CD14-positive monocyte (primary cell): ENCODE measurements around the gene GTF2H1. TPM values are rescaled to one million over a fixed set of nuclear protein-coding genes. Genes with fewer than 3 reads are reported as not detected.

Experiments
- DNase-seq, 3 donors: peaks; one replicate each; pipeline ENCODE4 v3.0.0-alpha.2; 2011 to 2022
- H2AFZ ChIP-seq: 2 replicates; pipeline ENCODE4 v1.6.0; 2012; ENCODE audit warnings: mild to moderate bottlenecking, low read depth, low read length, inconsistent platforms; ENCODE audit not compliant: insufficient read depth, poor library complexity, severe bottlenecking
- H3K27ac ChIP-seq, 2 donors: 1 replicate in 1 of 2; 2 replicates in 1 of 2; pipeline ENCODE4 v1.5.1; 2012 to 2013; ENCODE audit warnings: low read length in 2 of 2, control low read depth in 1 of 2, inconsistent platforms in 1 of 2, low read depth in 1 of 2, mild to moderate bottlenecking in 1 of 2
- H3K27me3 ChIP-seq, 2 donors: one replicate each; pipeline versions ENCODE4 v1.6.0 to v1.6.1; 2011 to 2013; ENCODE audit warnings: low read length in 2 of 2; ENCODE audit not compliant: control insufficient read depth in 2 of 2, insufficient read depth in 2 of 2
- H3K36me3 ChIP-seq, 2 donors: replicated peaks in 1 of 2; 1 replicate in 1 of 2; 2 replicates in 1 of 2; pipeline versions ENCODE4 v1.5.1 to v1.6.1; 2012 to 2013; ENCODE audit warnings: low read length in 2 of 2, control low read depth in 1 of 2, inconsistent platforms in 1 of 2, mild to moderate bottlenecking in 1 of 2; ENCODE audit not compliant: insufficient read depth in 2 of 2, control insufficient read depth in 1 of 2
- H3K4me1 ChIP-seq, 2 donors: 1 replicate in 1 of 2; 2 replicates in 1 of 2; pipeline versions ENCODE4 v1.5.1 to v1.6.1; 2012 to 2013; ENCODE audit warnings: low read length in 2 of 2, control low read depth in 1 of 2, inconsistent platforms in 1 of 2, mild to moderate bottlenecking in 1 of 2, moderate library complexity in 1 of 2; ENCODE audit not compliant: insufficient read depth in 2 of 2, control insufficient read depth in 1 of 2
- H3K4me2 ChIP-seq: replicated peaks from 2 replicates; pipeline ENCODE3; 2012; ENCODE audit warnings: low read length, moderate library complexity, mild to moderate bottlenecking; ENCODE audit not compliant: poor library complexity, severe bottlenecking; ENCODE audit errors: extremely low read depth
- H3K4me3 ChIP-seq, 3 experiments: fragments of 200-600 bp in 1 of 3; sonication (generic) in 1 of 3; replicated peaks in 1 of 3; 1 replicate in 2 of 3; 2 replicates in 1 of 3; pipeline ENCODE4 v1.5.1; 2011 to 2013; ENCODE audit warnings: low read length in 3 of 3, mild to moderate bottlenecking in 3 of 3, control low read depth in 2 of 3, low read depth in 2 of 3, inconsistent platforms in 1 of 3, moderate library complexity in 1 of 3
- H3K79me2 ChIP-seq: 2 replicates; pipeline ENCODE4 v1.6.0; 2012; ENCODE audit warnings: mild to moderate bottlenecking, control low read depth, inconsistent platforms, low read length, moderate library complexity; ENCODE audit not compliant: insufficient read depth
- H3K9ac ChIP-seq: 2 replicates; pipeline ENCODE4 v1.6.0; 2017; ENCODE audit warnings: low read length, mild to moderate bottlenecking; ENCODE audit not compliant: insufficient read depth, poor library complexity, severe bottlenecking
- H3K9me3 ChIP-seq, 2 donors: replicated peaks in 1 of 2; 1 replicate in 1 of 2; 2 replicates in 1 of 2; pipeline versions ENCODE4 v1.5.1 to v1.6.1; 2012 to 2013; ENCODE audit warnings: low read length in 2 of 2, control low read depth in 1 of 2; ENCODE audit not compliant: control insufficient read depth in 1 of 2, insufficient read depth in 1 of 2
- H4K20me1 ChIP-seq: 2 replicates; pipeline ENCODE4 v1.6.0; 2012; ENCODE audit warnings: mild to moderate bottlenecking, low read length, control low read depth, moderate library complexity; ENCODE audit not compliant: insufficient read depth
- H3K27ac Mint-ChIP-seq, 7 donors: one replicate each; pipeline ENCODE4 v1.8.0; 2020; ENCODE audit warnings: mild to moderate bottlenecking in 7 of 7, mixed read lengths in 7 of 7, moderate library complexity in 6 of 7, inconsistent platforms in 2 of 7
- H3K27me3 Mint-ChIP-seq, 3 donors: one replicate each; pipeline ENCODE4 v1.8.0; 2021 to 2022; ENCODE audit warnings: low read depth in 3 of 3, mild to moderate bottlenecking in 3 of 3, mixed read lengths in 3 of 3, moderate library complexity in 3 of 3, inconsistent platforms in 1 of 3
- H3K36me3 Mint-ChIP-seq, 2 donors: one replicate each; pipeline ENCODE4 v1.8.0; 2020; ENCODE audit warnings: mixed read lengths in 2 of 2, inconsistent platforms in 1 of 2, mild to moderate bottlenecking in 1 of 2
- H3K4me1 Mint-ChIP-seq: one replicate; pipeline ENCODE4 v1.8.0; 2020; ENCODE audit warnings: mild to moderate bottlenecking, mixed read lengths
- H3K4me3 Mint-ChIP-seq, 2 donors: one replicate each; pipeline ENCODE4 v1.8.0; 2020; ENCODE audit warnings: mild to moderate bottlenecking in 2 of 2, mixed read lengths in 2 of 2, moderate library complexity in 1 of 2
- H3K9me3 Mint-ChIP-seq, 7 donors: one replicate each; pipeline ENCODE4 v1.8.0; 2020 to 2022; ENCODE audit warnings: mixed read lengths in 7 of 7, mild to moderate bottlenecking in 6 of 7, moderate library complexity in 6 of 7, inconsistent platforms in 2 of 7
- CTCF ChIP-seq: fragments of 200-600 bp; IDR thresholded peaks from one replicate; pipeline ENCODE4 v1.8.0; 2022; ENCODE audit warnings: antibody characterized with exemption, mild to moderate bottlenecking
- WGBS: methylation state at CpG from one replicate; pipeline ENCODE4 v1.1.5; 2013; ENCODE audit warnings: missing lambda C conversion rate; ENCODE audit not compliant: insufficient coverage; 5-methylcytosine and 5-hydroxymethylcytosine counted together
- intact Hi-C, 2 donors: fragments of 100-400 bp; cut with micrococcal nuclease; formaldehyde crosslinking; loops; one replicate each; pipeline versions ENCODE4 v1.15.0 to v1.15.1; 2023
- polyA plus RNA-seq, 3 donors: library from polyadenylated mRNA; depleted of rRNA in 1 of 3; unstranded in 2 of 3; stranded (reverse) in 1 of 3; fragments of 300-500 nt in 2 of 3; fragments of >200 nt in 1 of 3; fragmentation: Illumina TruSeq in 2 of 3; gene quantifications; 1 replicate in 2 of 3; 2 replicates in 1 of 3; pipeline ENCODE4 v1.2.3, GENCODE V29; 2012 to 2021

GTF2H1 gene
- polyA plus RNA-seq, 3 donors, result 23.0 to 26.6 (median 26.2) TPM

- peak overlapping the region; percentile 47 to 71 for H3K4me3 Mint-ChIP-seq
- peak overlapping the region; percentile 75 to 100 (median 81) for H3K27ac Mint-ChIP-seq
- H3K27ac ChIP-seq, result peak overlapping the region in 1 of 2 donors; percentile 93
- no peaks in the 10 kb centered on the region for H3K27me3 ChIP-seq
- H3K79me2 ChIP-seq, result peaks cover 91% of the 10 kb centered on the region
- peak overlapping the region; percentile 45 for H2AFZ ChIP-seq
- peaks cover 25% of the 10 kb centered on the region for H4K20me1 ChIP-seq
- peaks cover 10 to 41% of the 10 kb centered on the region in 2 donors for H3K36me3 ChIP-seq
- no peak for TF ChIP-seq CTCF
- H3K4me1 Mint-ChIP-seq, result peaks cover 52% of the 10 kb centered on the region
- H3K4me3 ChIP-seq, result peak overlapping the region in 1 of 3 experiments; percentile 82
- WGBS, result 0% methylated on average over 1 of the region's 1 CpG
- H3K9ac ChIP-seq, result no peak overlapping the region
- no peaks in the 10 kb centered on the region for H3K9me3 ChIP-seq
- intact Hi-C loops, result loop anchor here (5.0 to 10.0 kb wide), 6 partner anchors 47 to 310 kb away; partner anchors contain the start of genes SAA2 (in 1 of the 2), SPTY2D1 (in 1 of the 2) and TSG101 (in 1 of the 2)
- peak overlapping the region; percentile 77 for H3K4me2 ChIP-seq
- H3K4me1 ChIP-seq, result peaks cover 35 to 46% of the 10 kb centered on the region in 2 donors
- peak in 1 of 3 donors; percentile 12 for DNase-seq
- H3K9me3 Mint-ChIP-seq, result peaks cover 0 to 2% (median 0%) of the 10 kb centered on the region in 7 donors
- H3K27me3 Mint-ChIP-seq, result no peaks in the 10 kb centered on the region
- H3K36me3 Mint-ChIP-seq, result peaks cover 28 to 39% of the 10 kb centered on the region in 2 donors
These were observed 2.0 kb downstream of the GTF2H1 start for GRCh38 chr11:18324381-18324780.

GRCh38 chr11:18329196-18329870, 7.0 kb downstream of the GTF2H1 start:
- WGBS, result 86% methylated on average over 1 of the region's 5 CpGs

More at GRCh38 chr11:18329196-18329870, 7.0 kb downstream of the GTF2H1 start:
- peaks cover 68% of the 10 kb centered on the region for H4K20me1 ChIP-seq
- Mint-ChIP-seq H3K36me3 (peaks cover 57 to 79% of the 10 kb centered on the region in 2 donors), H3K4me3 (no peak overlapping the region), H3K27me3 (no peaks in the 10 kb centered on the region), H3K9me3 (no peaks in the 10 kb centered on the region), H3K27ac (peak overlapping the region in 2 of 7 donors; percentile 3 to 84), H3K4me1 (peaks cover 20% of the 10 kb centered on the region)
- peaks cover 38 to 90% of the 10 kb centered on the region in 2 donors for H3K36me3 ChIP-seq
- DNase-seq, result no peak
- H3K9ac ChIP-seq, result no peak overlapping the region
- no peak overlapping the region for H2AFZ ChIP-seq
- peaks cover 7 to 8% of the 10 kb centered on the region in 2 donors for H3K4me1 ChIP-seq
- intact Hi-C loops, result loop anchor here in 1 of 2 donors (10.0 kb wide), 2 partner anchors 85 to 305 kb away; partner anchors contain the start of genes SAA2 and SPTY2D1
- no peaks in the 10 kb centered on the region for H3K27me3 ChIP-seq
- no peaks in the 10 kb centered on the region for H3K9me3 ChIP-seq
- no peak for TF ChIP-seq CTCF
- peaks cover 90% of the 10 kb centered on the region for H3K79me2 ChIP-seq
- peak overlapping the region in 1 of 2 donors; percentile 4 for H3K27ac ChIP-seq
- H3K4me2 ChIP-seq, result no peak overlapping the region
- H3K4me3 ChIP-seq, result no peak overlapping the region
